IMR-90 (cell line): Measurements from ENCODE around the gene RGP1. TPM values are rescaled to one million over a fixed set of nuclear protein-coding genes. Genes with fewer than 3 reads are reported as not detected.

ENCODE experiments used
- ATAC-seq: fragments of 200-7000 bp; cut with Tn5 transposase; 2 replicates; pipeline ENCODE4 v1.9.1; 2020; ENCODE audit warnings: low read depth, mild to moderate bottlenecking, moderate library complexity
- BruUV-seq: library from RNA; stranded (reverse); fragments of 400-500 nt; replicated peaks from 2 replicates; lab custom pipeline; 2021; lab: Mats Ljungman, UMichigan
- CTCF ChIA-PET: fragments of 300-600 bp; formaldehyde crosslinking; extraction: SDS; loops from one replicate; lab custom pipeline; 2021; ENCODE audit warnings: antibody characterized with exemption; lab: Yijun Ruan, JAX
- POLR2A ChIA-PET: fragments of 300-600 bp; sonication (Branson Sonifier 250); formaldehyde crosslinking; loops from one replicate; lab custom pipeline; 2022; ENCODE audit warnings: antibody characterized with exemption; ENCODE audit not compliant: unreplicated experiment; lab: Charles Lee
- DNase-seq: peaks from one replicate; pipeline ENCODE4 v3.0.0; 2013
- H2AFZ ChIP-seq: replicated peaks from 2 replicates; pipeline ENCODE3; 2013; ENCODE audit warnings: low read length, mild to moderate bottlenecking; ENCODE audit not compliant: poor library complexity
- H2AK5ac ChIP-seq: 2 replicates; pipeline ENCODE4 v1.6.1; 2013; ENCODE audit warnings: low read depth, low read length, inconsistent platforms
- H2AK9ac ChIP-seq: replicated peaks from 2 replicates; pipeline ENCODE3; 2013; ENCODE audit warnings: mild to moderate bottlenecking, low read depth, low read length, moderate library complexity; ENCODE audit not compliant: poor library complexity
- H2BK120ac ChIP-seq: 2 replicates; pipeline ENCODE4 v1.6.1; 2013; ENCODE audit warnings: low read depth, low read length, inconsistent platforms
- H2BK15ac ChIP-seq: 3 replicates; pipeline ENCODE4 v1.6.1; 2013; ENCODE audit warnings: low read depth, low read length, inconsistent platforms
- H2BK20ac ChIP-seq: 2 replicates; pipeline ENCODE4 v1.6.1; 2013; ENCODE audit warnings: low read depth, mild to moderate bottlenecking, inconsistent platforms, low read length, moderate library complexity
- H2BK5ac ChIP-seq: 2 replicates; pipeline ENCODE4 v1.6.1; 2013; ENCODE audit warnings: mild to moderate bottlenecking, low read depth, low read length, inconsistent platforms; ENCODE audit not compliant: poor library complexity, severe bottlenecking
- H3K14ac ChIP-seq: replicated peaks from 2 replicates; pipeline ENCODE4 v1.6.1; 2013; ENCODE audit warnings: low read depth, low read length, inconsistent platforms
- H3K18ac ChIP-seq: 2 replicates; pipeline ENCODE4 v1.6.1; 2013; ENCODE audit warnings: low read depth, low read length, control low read depth
- H3K23ac ChIP-seq: 2 replicates; pipeline ENCODE4 v1.6.1; 2013; ENCODE audit warnings: low read depth, low read length, inconsistent platforms
- H3K27ac ChIP-seq: 2 replicates; pipeline ENCODE4 v1.5.1; 2013; ENCODE audit warnings: mild to moderate bottlenecking, control low read depth, low read length; ENCODE audit not compliant: insufficient read depth
- H3K27me3 ChIP-seq: 2 replicates; pipeline ENCODE4 v1.6.1; 2013; ENCODE audit warnings: low read length; ENCODE audit not compliant: control insufficient read depth, insufficient read depth
- H3K36me3 ChIP-seq: 2 replicates; pipeline ENCODE4 v1.6.1; 2013; ENCODE audit warnings: low read length, mixed read lengths; ENCODE audit not compliant: control insufficient read depth, insufficient read depth
- H3K4ac ChIP-seq: 2 replicates; pipeline ENCODE4 v1.6.1; 2013; ENCODE audit warnings: low read depth, low read length, inconsistent platforms
- H3K4me1 ChIP-seq: 2 replicates; pipeline ENCODE4 v1.6.1; 2013; ENCODE audit warnings: low read length, mixed read lengths; ENCODE audit not compliant: control insufficient read depth, insufficient read depth
- H3K4me2 ChIP-seq: 2 replicates; pipeline ENCODE4 v1.6.1; 2013; ENCODE audit warnings: low read depth, mild to moderate bottlenecking, control low read depth, low read length, moderate library complexity
- H3K4me3 ChIP-seq: 2 replicates; pipeline ENCODE4 v1.5.1; 2013; ENCODE audit warnings: low read depth, mild to moderate bottlenecking, control low read depth, low read length, moderate library complexity; ENCODE audit not compliant: insufficient read depth
- H3K56ac ChIP-seq: 2 replicates; pipeline ENCODE4 v1.6.1; 2013; ENCODE audit warnings: low read length, inconsistent platforms; ENCODE audit not compliant: insufficient read depth; ENCODE audit errors: extremely low read depth
- H3K79me1 ChIP-seq, 2 experiments: 2 replicates each; pipeline ENCODE4 v1.6.1; 2013; ENCODE audit warnings: low read length in 2 of 2, inconsistent platforms in 1 of 2, low read depth in 1 of 2
- H3K9ac ChIP-seq: 2 replicates; pipeline ENCODE4 v1.6.1; 2013; ENCODE audit warnings: low read depth, low read length, control low read depth
- H3K9me1 ChIP-seq: 2 replicates; pipeline ENCODE4 v1.6.1; 2013; ENCODE audit warnings: low read length, inconsistent platforms; ENCODE audit not compliant: insufficient read depth
- H3K9me3 ChIP-seq: 2 replicates; pipeline ENCODE4 v1.6.1; 2013; ENCODE audit warnings: low read length; ENCODE audit not compliant: control insufficient read depth, insufficient read depth
- H4K20me1 ChIP-seq: 2 replicates; pipeline ENCODE4 v1.6.1; 2013; ENCODE audit warnings: low read length, inconsistent platforms; ENCODE audit not compliant: insufficient read depth
- H4K5ac ChIP-seq: 2 replicates; pipeline ENCODE4 v1.6.1; 2013; ENCODE audit warnings: mild to moderate bottlenecking, low read depth, low read length, control low read depth
- H4K8ac ChIP-seq, 2 experiments: 2 replicates each; pipeline ENCODE4 v1.6.1; 2013; ENCODE audit warnings: low read depth in 2 of 2, low read length in 2 of 2, control low read depth in 1 of 2, inconsistent platforms in 1 of 2
- H4K91ac ChIP-seq: 2 replicates; pipeline ENCODE4 v1.6.1; 2013; ENCODE audit warnings: low read depth, low read length, inconsistent platforms; ENCODE audit not compliant: insufficient read depth
- BHLHE40 ChIP-seq: fragments of 150-350 bp; IDR thresholded peaks from 2 replicates; pipeline ENCODE4 v1.6.1; 2016; ENCODE audit warnings: mild to moderate bottlenecking, low read depth, low read length
- MAFK ChIP-seq: IDR thresholded peaks from 2 replicates; pipeline ENCODE4 v1.6.1; 2012; ENCODE audit warnings: low read depth, low read length, improper control_type of control experiment
- NFE2L2 ChIP-seq: fragments of 150-350 bp; IDR thresholded peaks from 2 replicates; pipeline ENCODE4 v1.6.1; 2016; ENCODE audit warnings: low read depth, mild to moderate bottlenecking, low read length
- RAD21 ChIP-seq: IDR thresholded peaks from 2 replicates; pipeline ENCODE4 v1.6.1; 2012; ENCODE audit warnings: low read length, improper control_type of control experiment
- WGBS, 2 experiments: methylation state at CpG; one replicate each; pipeline versions ENCODE4 v1.1.5 to v1.1.7; 2013; ENCODE audit warnings: missing lambda C conversion rate in 2 of 2; ENCODE audit not compliant: insufficient read length in 1 of 2; ENCODE audit errors: extremely low coverage in 2 of 2; 5-methylcytosine and 5-hydroxymethylcytosine counted together
- dilution Hi-C: fragments of 300-500 bp; cut with HindIII; formaldehyde crosslinking; loops from one replicate; pipeline ENCODE4 v1.14.3; 2018; ENCODE audit warnings: low sequenced_read_pairs; ENCODE audit not compliant: unreplicated experiment
- in situ Hi-C: fragments of 300-500 bp; cut with MboI; formaldehyde crosslinking; loops from 3 replicates; pipeline ENCODE4 v1.14.3; 2019; ENCODE audit warnings: low sequenced_read_pairs, inconsistent platforms, mixed read lengths
- intact Hi-C: fragments of 100-400 bp; cut with micrococcal nuclease; formaldehyde crosslinking; loops from 2 replicates; pipeline ENCODE4 v1.10.0; 2022
- polyA plus RNA-seq, 3 experiments: library from polyadenylated mRNA; depleted of rRNA; stranded (reverse); fragments of >200 nt; gene quantifications; 2 replicates each; pipeline ENCODE4 v1.2.3, GENCODE V29; 2012; ENCODE audit warnings: low replicate concordance in 1 of 3
- total RNA-seq: library from RNA; depleted of rRNA; stranded (reverse); fragments of >200 nt; gene quantifications from 2 replicates; pipeline ENCODE4 v1.2.3, GENCODE V29; 2012
- TF ChIP-seq, protein P1 (sequence below): fragments of 150-350 bp; IDR thresholded peaks from 2 replicates; pipeline ENCODE4 v1.6.1; 2016; ENCODE audit warnings: low read depth, mild to moderate bottlenecking, low read length, moderate library complexity, borderline replicate concordance

RGP1 gene
- total and polyA plus RNA-seq, 2 of the 4 experiments (the other 2 are of a cell fraction), result 10.2 to 14.3 TPM

- H4K20me1 ChIP-seq, result no peaks in the 10 kb centered on the region
- no peak overlapping the region for H3K4ac ChIP-seq
- peaks cover 3% of the 10 kb centered on the region for H3K27me3 ChIP-seq
- no peak overlapping the region for H3K27ac ChIP-seq
- H3K4me1 ChIP-seq, result no peaks in the 10 kb centered on the region
- no peak overlapping the region for H2BK5ac ChIP-seq
- H3K9me1 ChIP-seq, result no peaks in the 10 kb centered on the region
- no peaks in the 10 kb centered on the region for H3K36me3 ChIP-seq
- no peak overlapping the region for H3K14ac ChIP-seq
- no peak overlapping the region for H2BK15ac ChIP-seq
- H4K91ac ChIP-seq, result no peak overlapping the region
- no peak overlapping the region for H3K18ac ChIP-seq
- no peak for TF ChIP-seq MAFK
- TF ChIP-seq, protein P1, sequence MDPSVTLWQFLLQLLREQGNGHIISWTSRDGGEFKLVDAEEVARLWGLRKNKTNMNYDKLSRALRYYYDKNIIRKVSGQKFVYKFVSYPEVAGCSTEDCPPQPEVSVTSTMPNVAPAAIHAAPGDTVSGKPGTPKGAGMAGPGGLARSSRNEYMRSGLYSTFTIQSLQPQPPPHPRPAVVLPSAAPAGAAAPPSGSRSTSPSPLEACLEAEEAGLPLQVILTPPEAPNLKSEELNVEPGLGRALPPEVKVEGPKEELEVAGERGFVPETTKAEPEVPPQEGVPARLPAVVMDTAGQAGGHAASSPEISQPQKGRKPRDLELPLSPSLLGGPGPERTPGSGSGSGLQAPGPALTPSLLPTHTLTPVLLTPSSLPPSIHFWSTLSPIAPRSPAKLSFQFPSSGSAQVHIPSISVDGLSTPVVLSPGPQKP, result no peak
- no peak for TF ChIP-seq NFE2L2
- no peak for TF ChIP-seq RAD21
- TF ChIP-seq BHLHE40, result no peak
- no TSS peak for BruUV-seq
- ATAC-seq (no peak), DNase-seq (no peak)
- H3K56ac ChIP-seq, result no peak overlapping the region
- dilution Hi-C loops (no loop called here), intact Hi-C loops (no loop called here), in situ Hi-C loops (no loop called here)
- no peak overlapping the region for H2BK20ac ChIP-seq
- no peak overlapping the region for H3K4me3 ChIP-seq
- no peak overlapping the region for H4K5ac ChIP-seq
- CTCF ChIA-PET, result interaction anchor here (0.7 kb wide), 2 partner anchors 119 to 197 kb away, joined by 3 read pairs; no protein-coding TSS in a partner anchor
- H3K9ac ChIP-seq, result no peak overlapping the region
- no peaks in the 10 kb centered on the region for H3K9me3 ChIP-seq
- H2AFZ ChIP-seq, result no peak overlapping the region
- H3K79me1 ChIP-seq, result no peaks in the 10 kb centered on the region
- no peak overlapping the region for H3K4me2 ChIP-seq
- H4K8ac ChIP-seq, result no peak overlapping the region
- H2AK5ac ChIP-seq, result no peak overlapping the region
- no CpG with 5 or more reads among the region's 2 CpGs for WGBS, 2 experiments
- no peak overlapping the region for H2BK120ac ChIP-seq
- no peak overlapping the region for H2AK9ac ChIP-seq
- H3K23ac ChIP-seq, result no peak overlapping the region
- POLR2A ChIA-PET, result no interaction called here
Measured at GRCh38 chr9:35763181-35763580, 14.1 kb downstream of the RGP1 start.
